SK-N-SH treated with all-trans-retinoic acid at 6 μM for 48 hours (cell line): ENCODE results near the gene BICC1.

Source experiments
- ATAC-seq: fragments of 200-7000 bp; cut with Tn5 transposase; 3 replicates; pipeline ENCODE4 v1.9.1; 2020; ENCODE audit warnings: mild to moderate bottlenecking, moderate library complexity
- ARNTL ChIP-seq: fragments of 450-650 bp; formaldehyde crosslinking; IDR thresholded peaks from 2 replicates; pipeline ENCODE4 v1.5.0; 2020; ENCODE audit warnings: low read depth, mild to moderate bottlenecking, moderate library complexity, borderline replicate concordance
- BACH2 ChIP-seq: fragments of 250-450 bp; sonication (Bioruptor Pico); IDR thresholded peaks from 2 replicates; pipeline ENCODE4 v1.9.0; 2021; ENCODE audit warnings: mild to moderate bottlenecking, borderline replicate concordance
- CREB5 ChIP-seq: fragments of 250-450 bp; sonication (Bioruptor Pico); IDR thresholded peaks from 2 replicates; pipeline ENCODE4 v1.5.1; 2020; ENCODE audit warnings: low read depth, mild to moderate bottlenecking, moderate library complexity
- CSDC2 ChIP-seq: fragments of 250-450 bp; sonication (Bioruptor Pico); IDR thresholded peaks from 2 replicates; pipeline ENCODE4 v1.5.0; 2020; ENCODE audit warnings: mild to moderate bottlenecking, moderate library complexity
- CSRNP3 ChIP-seq: fragments of 250-450 bp; sonication (Bioruptor Pico); IDR thresholded peaks from 2 replicates; pipeline ENCODE4 v1.5.1; 2021; ENCODE audit warnings: mild to moderate bottlenecking, moderate library complexity
- ESRRG ChIP-seq: fragments of 250-450 bp; sonication (Bioruptor Pico); IDR thresholded peaks from 2 replicates; pipeline ENCODE4 v1.6.1; 2021; ENCODE audit warnings: mild to moderate bottlenecking
- GLIS3 ChIP-seq: fragments of 250-450 bp; sonication (Bioruptor Pico); IDR thresholded peaks from 2 replicates; pipeline ENCODE4 v1.5.0; 2020; ENCODE audit warnings: mild to moderate bottlenecking, moderate library complexity
- ISL1 ChIP-seq: fragments of 250-450 bp; sonication (Bioruptor Pico); IDR thresholded peaks from 2 replicates; pipeline ENCODE4 v2.1.2; 2022; ENCODE audit warnings: mild to moderate bottlenecking, moderate library complexity
- PPARA ChIP-seq: fragments of 250-450 bp; sonication (Bioruptor Pico); IDR thresholded peaks from 2 replicates; pipeline ENCODE4 v1.5.0; 2020; ENCODE audit warnings: mild to moderate bottlenecking, borderline replicate concordance
- RARB ChIP-seq: fragments of 250-450 bp; sonication (Bioruptor Pico); IDR thresholded peaks from 2 replicates; pipeline ENCODE4 v1.8.0; 2021; ENCODE audit warnings: mild to moderate bottlenecking, moderate library complexity
- TOX ChIP-seq: fragments of 250-450 bp; sonication (Bioruptor Pico); IDR thresholded peaks from 2 replicates; pipeline ENCODE4 v1.8.0; 2021; ENCODE audit warnings: mild to moderate bottlenecking, moderate library complexity, borderline replicate concordance
- ZFP3 ChIP-seq: fragments of 250-450 bp; sonication (Bioruptor Pico); IDR thresholded peaks from 2 replicates; pipeline ENCODE4 v1.5.0; 2020; ENCODE audit warnings: mild to moderate bottlenecking, moderate library complexity
- ZNF565 ChIP-seq: fragments of 450-650 bp; formaldehyde crosslinking; conservative IDR thresholded peaks from 2 replicates; pipeline ENCODE4 v1.5.0; 2020; ENCODE audit warnings: low read depth, mild to moderate bottlenecking, moderate library complexity
- ZNF8 ChIP-seq: fragments of 450-650 bp; formaldehyde crosslinking; IDR thresholded peaks from 2 replicates; pipeline ENCODE4 v1.5.0; 2020; ENCODE audit warnings: mild to moderate bottlenecking, moderate library complexity
- TF ChIP-seq, protein P1 (sequence below): fragments of 250-450 bp; sonication (Bioruptor Pico); IDR thresholded peaks from 2 replicates; pipeline ENCODE4 v1.8.0; 2021; ENCODE audit warnings: low read depth, mild to moderate bottlenecking, moderate library complexity, borderline replicate concordance
- TF ChIP-seq, protein P2 (sequence below): fragments of 250-450 bp; sonication (Bioruptor Pico); IDR thresholded peaks from 2 replicates; pipeline ENCODE4 v1.5.0; 2020; ENCODE audit warnings: mild to moderate bottlenecking, moderate library complexity
- TF ChIP-seq, protein P3 (sequence below): fragments of 250-450 bp; sonication (Bioruptor Pico); IDR thresholded peaks from 2 replicates; pipeline ENCODE4 v1.8.0; 2020; ENCODE audit warnings: mild to moderate bottlenecking, moderate library complexity, borderline replicate concordance

The BICC1 gene

DNA sequence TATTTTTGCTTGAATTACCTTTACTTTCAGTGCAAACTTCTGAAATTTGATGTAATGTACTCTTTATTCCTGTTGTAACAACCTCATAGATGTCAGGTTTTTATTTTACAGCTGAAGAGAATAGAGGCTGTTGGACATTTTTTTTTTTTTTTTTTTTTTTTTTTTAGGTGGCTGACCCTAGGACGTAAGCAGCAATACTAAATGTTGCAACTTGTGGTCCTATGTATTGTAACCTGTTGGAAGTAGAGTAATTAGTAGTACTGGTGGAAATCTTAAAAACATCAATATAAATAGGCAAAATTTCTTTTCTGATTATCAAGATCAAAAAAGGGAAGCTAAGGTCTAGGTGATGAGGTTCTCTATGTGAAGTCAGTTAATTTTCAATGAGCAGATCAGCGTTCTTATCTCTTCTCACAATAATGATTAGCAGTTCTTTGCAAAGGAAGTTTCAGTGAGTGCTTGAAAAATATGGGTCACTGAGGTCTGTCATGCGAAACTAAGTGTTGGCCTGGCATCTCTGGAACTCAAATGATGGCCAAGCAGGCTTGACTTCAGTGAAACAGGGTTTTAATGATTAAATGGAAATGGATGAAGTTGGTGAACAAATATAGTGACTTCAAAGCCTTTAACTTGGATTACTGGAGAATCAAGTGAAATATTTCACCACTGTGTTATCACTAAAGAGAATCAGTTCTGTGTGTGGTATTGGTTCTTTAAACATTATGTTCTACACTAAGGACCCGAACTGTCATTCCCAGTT lies 42.7 kb downstream of the BICC1 start (continued):
- TF ChIP-seq, protein P1, sequence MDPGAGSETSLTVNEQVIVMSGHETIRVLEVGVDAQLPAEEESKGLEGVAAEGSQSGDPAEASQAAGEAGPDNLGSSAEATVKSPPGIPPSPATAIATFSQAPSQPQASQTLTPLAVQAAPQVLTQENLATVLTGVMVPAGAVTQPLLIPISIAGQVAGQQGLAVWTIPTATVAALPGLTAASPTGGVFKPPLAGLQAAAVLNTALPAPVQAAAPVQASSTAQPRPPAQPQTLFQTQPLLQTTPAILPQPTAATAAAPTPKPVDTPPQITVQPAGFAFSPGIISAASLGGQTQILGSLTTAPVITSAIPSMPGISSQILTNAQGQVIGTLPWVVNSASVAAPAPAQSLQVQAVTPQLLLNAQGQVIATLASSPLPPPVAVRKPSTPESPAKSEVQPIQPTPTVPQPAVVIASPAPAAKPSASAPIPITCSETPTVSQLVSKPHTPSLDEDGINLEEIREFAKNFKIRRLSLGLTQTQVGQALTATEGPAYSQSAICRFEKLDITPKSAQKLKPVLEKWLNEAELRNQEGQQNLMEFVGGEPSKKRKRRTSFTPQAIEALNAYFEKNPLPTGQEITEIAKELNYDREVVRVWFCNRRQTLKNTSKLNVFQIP (CRISPR knock-in tag) = no peak
- TF ChIP-seq, protein P2, sequence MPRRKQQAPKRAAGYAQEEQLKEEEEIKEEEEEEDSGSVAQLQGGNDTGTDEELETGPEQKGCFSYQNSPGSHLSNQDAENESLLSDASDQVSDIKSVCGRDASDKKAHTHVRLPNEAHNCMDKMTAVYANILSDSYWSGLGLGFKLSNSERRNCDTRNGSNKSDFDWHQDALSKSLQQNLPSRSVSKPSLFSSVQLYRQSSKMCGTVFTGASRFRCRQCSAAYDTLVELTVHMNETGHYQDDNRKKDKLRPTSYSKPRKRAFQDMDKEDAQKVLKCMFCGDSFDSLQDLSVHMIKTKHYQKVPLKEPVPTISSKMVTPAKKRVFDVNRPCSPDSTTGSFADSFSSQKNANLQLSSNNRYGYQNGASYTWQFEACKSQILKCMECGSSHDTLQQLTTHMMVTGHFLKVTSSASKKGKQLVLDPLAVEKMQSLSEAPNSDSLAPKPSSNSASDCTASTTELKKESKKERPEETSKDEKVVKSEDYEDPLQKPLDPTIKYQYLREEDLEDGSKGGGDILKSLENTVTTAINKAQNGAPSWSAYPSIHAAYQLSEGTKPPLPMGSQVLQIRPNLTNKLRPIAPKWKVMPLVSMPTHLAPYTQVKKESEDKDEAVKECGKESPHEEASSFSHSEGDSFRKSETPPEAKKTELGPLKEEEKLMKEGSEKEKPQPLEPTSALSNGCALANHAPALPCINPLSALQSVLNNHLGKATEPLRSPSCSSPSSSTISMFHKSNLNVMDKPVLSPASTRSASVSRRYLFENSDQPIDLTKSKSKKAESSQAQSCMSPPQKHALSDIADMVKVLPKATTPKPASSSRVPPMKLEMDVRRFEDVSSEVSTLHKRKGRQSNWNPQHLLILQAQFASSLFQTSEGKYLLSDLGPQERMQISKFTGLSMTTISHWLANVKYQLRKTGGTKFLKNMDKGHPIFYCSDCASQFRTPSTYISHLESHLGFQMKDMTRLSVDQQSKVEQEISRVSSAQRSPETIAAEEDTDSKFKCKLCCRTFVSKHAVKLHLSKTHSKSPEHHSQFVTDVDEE = no peak
- TF ChIP-seq ZNF565 (CRISPR knock-in tag) = no peak
- no peak for TF ChIP-seq ESRRG (CRISPR knock-in tag)
- TF ChIP-seq BACH2 = no peak
- TF ChIP-seq TOX (CRISPR knock-in tag) = no peak
- no peak for TF ChIP-seq GLIS3 (CRISPR knock-in tag)
- no peak for TF ChIP-seq RARB (CRISPR knock-in tag)
- TF ChIP-seq CSDC2 = no peak

DNA sequence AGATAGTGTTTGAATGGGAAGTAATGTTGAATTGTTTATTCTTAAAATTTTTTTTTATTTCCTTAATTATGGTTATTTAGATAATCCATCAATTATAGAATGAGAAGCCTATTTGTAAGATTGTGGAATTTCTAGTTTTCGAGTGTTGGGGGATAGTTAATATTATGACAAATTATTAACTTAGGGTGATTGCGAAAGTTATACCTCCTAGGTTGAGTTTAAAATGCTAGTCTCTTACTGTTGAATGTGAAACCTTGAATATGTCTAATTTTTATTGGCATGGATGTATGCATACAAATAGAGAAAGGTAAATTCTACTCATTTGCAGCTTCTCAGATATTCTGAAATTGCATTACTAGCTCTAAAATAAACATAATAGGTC lies 43.2 kb downstream of the BICC1 start:
- TF ChIP-seq TOX (CRISPR knock-in tag) = no peak
- no peak for TF ChIP-seq CSRNP3 (CRISPR knock-in tag)
- TF ChIP-seq, protein P3, sequence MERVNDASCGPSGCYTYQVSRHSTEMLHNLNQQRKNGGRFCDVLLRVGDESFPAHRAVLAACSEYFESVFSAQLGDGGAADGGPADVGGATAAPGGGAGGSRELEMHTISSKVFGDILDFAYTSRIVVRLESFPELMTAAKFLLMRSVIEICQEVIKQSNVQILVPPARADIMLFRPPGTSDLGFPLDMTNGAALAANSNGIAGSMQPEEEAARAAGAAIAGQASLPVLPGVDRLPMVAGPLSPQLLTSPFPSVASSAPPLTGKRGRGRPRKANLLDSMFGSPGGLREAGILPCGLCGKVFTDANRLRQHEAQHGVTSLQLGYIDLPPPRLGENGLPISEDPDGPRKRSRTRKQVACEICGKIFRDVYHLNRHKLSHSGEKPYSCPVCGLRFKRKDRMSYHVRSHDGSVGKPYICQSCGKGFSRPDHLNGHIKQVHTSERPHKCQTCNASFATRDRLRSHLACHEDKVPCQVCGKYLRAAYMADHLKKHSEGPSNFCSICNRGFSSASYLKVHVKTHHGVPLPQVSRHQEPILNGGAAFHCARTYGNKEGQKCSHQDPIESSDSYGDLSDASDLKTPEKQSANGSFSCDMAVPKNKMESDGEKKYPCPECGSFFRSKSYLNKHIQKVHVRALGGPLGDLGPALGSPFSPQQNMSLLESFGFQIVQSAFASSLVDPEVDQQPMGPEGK (CRISPR knock-in tag) = no peak
- TF ChIP-seq ARNTL (CRISPR knock-in tag) = no peak
- no peak for TF ChIP-seq CREB5 (CRISPR knock-in tag)
- TF ChIP-seq, protein P2 = no peak
- no peak for TF ChIP-seq CSDC2
- TF ChIP-seq PPARA = no peak
- TF ChIP-seq ZNF8 (CRISPR knock-in tag) = no peak
- no peak for TF ChIP-seq GLIS3 (CRISPR knock-in tag)
- TF ChIP-seq ISL1 (CRISPR knock-in tag) = no peak
- TF ChIP-seq ESRRG (CRISPR knock-in tag) = no peak
- no peak for TF ChIP-seq ZFP3 (CRISPR knock-in tag)
- TF ChIP-seq, all 23 proteins: peak for 0
- no peak for ATAC-seq
